Measurements from ENCODE around the gene DOC2B. TPM values are rescaled to one million over a fixed set of nuclear protein-coding genes. Genes with fewer than 3 reads are reported as not detected.

The DOC2B gene
- 10 to 100 TPM in 1 of 2 donors, 1 to 10 TPM in 1; 2.0 to 14.5 TPM for polyA plus RNA-seq

DNA sequence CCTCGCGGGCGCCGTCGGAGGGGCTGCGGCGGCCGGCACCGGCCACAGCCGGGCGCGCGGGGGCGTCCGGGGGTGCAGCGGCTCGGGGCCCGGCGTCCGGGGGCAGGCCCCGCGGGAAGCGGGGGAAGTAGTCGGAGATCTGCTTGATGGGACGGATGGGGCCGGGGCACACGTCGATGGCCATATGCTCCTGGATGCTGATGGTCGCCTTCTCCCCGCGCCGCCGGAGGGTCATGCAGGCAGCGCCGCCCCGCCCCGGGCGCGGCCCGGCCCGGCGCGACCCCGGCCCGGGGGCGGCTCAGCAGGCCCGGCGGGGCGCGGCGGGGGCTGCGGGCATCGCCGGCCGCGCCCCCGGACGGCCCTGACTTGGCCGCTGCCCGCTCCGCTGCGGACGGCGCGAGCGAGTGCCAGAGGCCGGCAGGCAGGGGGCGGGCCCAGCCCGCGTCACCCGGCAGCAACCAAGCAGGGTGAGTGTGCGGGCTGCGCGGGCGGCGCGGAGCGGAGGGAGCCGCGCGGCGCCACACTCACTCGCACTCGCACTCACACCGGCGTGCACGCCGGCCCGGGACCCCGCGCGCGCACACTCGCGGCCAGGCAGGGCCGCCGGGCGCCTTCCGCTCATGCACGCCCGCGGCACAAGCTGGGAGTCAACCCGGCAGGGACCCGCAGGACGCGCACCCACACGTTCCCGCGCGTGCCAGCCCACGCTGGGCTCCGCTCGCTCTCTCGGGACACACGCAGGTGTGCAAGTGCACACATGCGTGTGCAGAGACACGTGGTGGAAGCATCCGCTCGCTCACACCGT is at the start of gene DOC2B:
TSS of gene DOC2B (minus strand) at position 406 of the 805 bp plus-strand sequence. CDS start at position 235, 171 bp downstream.
- H3K4me3 ChIP-seq (ENCODE audit: low read depth in 1 of 2, low read length in 2 of 2): peak within 1 kb of the TSS; percentile 58 to 63
- WGBS, 2 donors: 2 to 4% methylated on average over 84 to 120 of the region's 120 CpGs
- H3K27me3 ChIP-seq (ENCODE audit: control insufficient read depth in 1 of 2, insufficient read depth in 2 of 2, low read length in 2 of 2): peaks cover 0 to 3% of the 10 kb centered on the region in 2 donors
- peak within 1 kb of the TSS; percentile 24 to 44 for H3K27ac ChIP-seq (ENCODE audit: low read depth in 2 of 2, low read length in 1 of 2)
- H3K9me3 ChIP-seq (ENCODE audit: control insufficient read depth in 2 of 2, insufficient read depth in 1 of 2, low read depth in 1 of 2, low read length in 1 of 2): no peaks in the 10 kb centered on the region
- no peaks in the 10 kb centered on the region for H3K36me3 ChIP-seq (ENCODE audit: control insufficient read depth in 2 of 2, insufficient read depth in 2 of 2, low read length in 1 of 2)
- peaks cover 3 to 28% of the 10 kb centered on the region in 2 donors for H3K4me1 ChIP-seq (ENCODE audit: control insufficient read depth in 2 of 2, insufficient read depth in 2 of 2, low read length in 1 of 2)

DNA sequence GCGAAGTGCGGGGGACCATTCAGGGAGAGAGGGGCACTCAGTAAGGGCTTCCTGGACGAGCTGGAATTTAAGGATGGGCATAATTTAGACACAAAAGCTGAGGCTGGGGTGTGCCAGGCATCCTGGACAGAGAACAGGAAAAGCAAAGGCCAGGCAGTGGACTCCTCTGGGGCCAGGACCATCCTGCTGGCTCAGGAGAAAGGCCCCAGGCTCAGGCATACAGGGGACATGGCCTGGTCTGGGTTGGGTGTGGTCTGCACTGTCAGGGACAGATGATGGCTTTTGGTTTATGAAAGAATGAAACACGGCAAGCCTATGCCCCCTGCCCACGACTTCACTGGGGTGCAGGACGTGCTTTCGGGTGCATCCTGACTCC is 48.9 kb upstream of the DOC2B start:
- Histone ChIP-seq H3K36me3 (ENCODE audit: control insufficient read depth in 2 of 2, insufficient read depth in 2 of 2, low read length in 1 of 2) (no peaks in the 10 kb centered on the region), H3K27me3 (ENCODE audit: control insufficient read depth in 1 of 2, insufficient read depth in 2 of 2, low read length in 2 of 2) (no peaks in the 10 kb centered on the region), H3K9me3 (ENCODE audit: control insufficient read depth in 2 of 2, insufficient read depth in 1 of 2, low read depth in 1 of 2, low read length in 1 of 2) (no peaks in the 10 kb centered on the region), H3K27ac (ENCODE audit: low read depth in 2 of 2, low read length in 1 of 2) (no peak overlapping the region), H3K4me3 (ENCODE audit: low read depth in 1 of 2, low read length in 2 of 2) (no peak overlapping the region), H3K4me1 (ENCODE audit: control insufficient read depth in 2 of 2, insufficient read depth in 2 of 2, low read length in 1 of 2) (peaks cover 0 to 6% of the 10 kb centered on the region in 2 donors)
- WGBS, 2 donors: 87 to 90% methylated on average over 7 of the region's 7 CpGs

DNA sequence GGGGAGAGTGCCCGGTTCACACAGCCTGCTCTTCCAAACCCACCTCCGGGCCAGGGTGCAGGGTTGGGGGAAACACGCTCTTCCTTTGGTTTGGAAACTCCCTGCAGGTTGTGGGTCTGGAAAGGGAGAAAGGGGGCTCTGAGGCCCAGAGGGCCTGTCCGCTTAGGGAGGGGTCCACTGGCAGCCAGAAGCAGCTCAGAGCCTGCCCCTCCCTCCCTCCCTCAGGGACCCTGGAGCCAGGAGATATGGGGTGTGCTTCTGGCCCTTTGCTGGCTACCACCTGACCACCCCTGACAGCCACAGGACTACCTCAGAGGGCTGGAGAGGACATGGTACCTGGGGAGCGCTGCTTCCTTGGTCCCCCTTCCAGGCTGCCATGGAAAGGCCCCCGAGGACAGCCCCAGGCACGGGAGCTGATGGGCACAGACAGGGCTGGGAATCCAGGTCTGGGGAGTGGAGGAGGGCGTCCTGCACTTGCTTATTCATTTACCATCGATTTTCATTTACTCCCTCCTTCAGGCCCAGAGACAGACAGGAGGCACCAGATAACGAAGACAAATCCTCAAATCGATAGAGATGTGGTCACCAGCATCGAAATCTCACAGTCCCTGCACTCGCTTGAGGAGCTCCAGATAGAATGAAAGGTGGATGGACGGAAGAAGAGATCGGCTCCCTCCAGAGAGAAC is 48.4 kb upstream of the DOC2B start:
- Histone ChIP-seq H3K4me1 (ENCODE audit: control insufficient read depth in 2 of 2, insufficient read depth in 2 of 2, low read length in 1 of 2) (peaks cover 0 to 6% of the 10 kb centered on the region in 2 donors), H3K27ac (ENCODE audit: low read depth in 2 of 2, low read length in 1 of 2) (no peak overlapping the region), H3K27me3 (ENCODE audit: control insufficient read depth in 1 of 2, insufficient read depth in 2 of 2, low read length in 2 of 2) (no peaks in the 10 kb centered on the region), H3K9me3 (ENCODE audit: control insufficient read depth in 2 of 2, insufficient read depth in 1 of 2, low read depth in 1 of 2, low read length in 1 of 2) (no peaks in the 10 kb centered on the region), H3K4me3 (ENCODE audit: low read depth in 1 of 2, low read length in 2 of 2) (no peak overlapping the region), H3K36me3 (ENCODE audit: control insufficient read depth in 2 of 2, insufficient read depth in 2 of 2, low read length in 1 of 2) (no peaks in the 10 kb centered on the region)
- 89 to 90% methylated on average over 15 of the region's 15 CpGs for WGBS, 2 donors

DNA sequence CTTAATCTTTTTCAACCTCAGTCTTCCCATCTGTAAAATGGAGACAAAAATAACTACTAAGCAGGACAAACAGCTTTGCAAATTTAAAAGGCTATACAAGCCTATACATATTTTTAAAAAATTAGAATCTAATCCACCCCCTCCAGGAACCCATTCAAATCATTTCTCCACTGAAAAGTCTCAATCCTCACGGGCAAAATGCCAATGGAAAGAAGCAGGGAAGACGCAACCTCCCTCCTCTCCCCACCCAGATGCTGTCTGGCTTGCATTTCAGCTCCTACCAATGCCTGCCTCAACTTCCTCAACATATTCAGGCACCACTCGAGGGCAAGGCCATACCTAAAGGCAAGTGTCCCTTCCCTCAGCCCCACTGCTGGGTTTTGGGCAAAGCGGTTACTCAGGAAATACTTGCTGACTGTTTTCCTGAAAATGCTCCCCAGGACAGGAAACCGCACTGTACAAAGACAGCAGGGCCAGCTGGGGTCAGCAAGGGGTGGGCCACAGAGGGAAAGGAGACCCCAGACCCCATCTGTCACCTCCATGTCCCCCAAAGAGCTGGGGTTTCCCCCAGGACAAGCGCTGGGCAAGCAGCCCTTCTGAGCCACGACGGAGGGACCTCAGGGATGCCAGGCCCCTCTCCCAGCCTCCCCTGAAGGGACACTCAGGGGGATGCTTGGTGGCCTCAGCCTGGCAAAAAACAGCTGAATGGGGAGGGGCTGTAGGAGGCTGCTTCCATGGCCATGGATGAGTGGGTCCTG is 47.7 kb upstream of the DOC2B start:
- Histone ChIP-seq H3K4me3 (ENCODE audit: low read depth in 1 of 2, low read length in 2 of 2) (no peak overlapping the region), H3K27me3 (ENCODE audit: control insufficient read depth in 1 of 2, insufficient read depth in 2 of 2, low read length in 2 of 2) (no peaks in the 10 kb centered on the region), H3K27ac (ENCODE audit: low read depth in 2 of 2, low read length in 1 of 2) (peak overlapping the region in 1 of 2 donors; percentile 19), H3K36me3 (ENCODE audit: control insufficient read depth in 2 of 2, insufficient read depth in 2 of 2, low read length in 1 of 2) (no peaks in the 10 kb centered on the region), H3K9me3 (ENCODE audit: control insufficient read depth in 2 of 2, insufficient read depth in 1 of 2, low read depth in 1 of 2, low read length in 1 of 2) (no peaks in the 10 kb centered on the region), H3K4me1 (ENCODE audit: control insufficient read depth in 2 of 2, insufficient read depth in 2 of 2, low read length in 1 of 2) (peaks cover 0 to 4% of the 10 kb centered on the region in 2 donors)
- WGBS, 2 donors: 75% methylated on average over 8 of the region's 8 CpGs

DNA sequence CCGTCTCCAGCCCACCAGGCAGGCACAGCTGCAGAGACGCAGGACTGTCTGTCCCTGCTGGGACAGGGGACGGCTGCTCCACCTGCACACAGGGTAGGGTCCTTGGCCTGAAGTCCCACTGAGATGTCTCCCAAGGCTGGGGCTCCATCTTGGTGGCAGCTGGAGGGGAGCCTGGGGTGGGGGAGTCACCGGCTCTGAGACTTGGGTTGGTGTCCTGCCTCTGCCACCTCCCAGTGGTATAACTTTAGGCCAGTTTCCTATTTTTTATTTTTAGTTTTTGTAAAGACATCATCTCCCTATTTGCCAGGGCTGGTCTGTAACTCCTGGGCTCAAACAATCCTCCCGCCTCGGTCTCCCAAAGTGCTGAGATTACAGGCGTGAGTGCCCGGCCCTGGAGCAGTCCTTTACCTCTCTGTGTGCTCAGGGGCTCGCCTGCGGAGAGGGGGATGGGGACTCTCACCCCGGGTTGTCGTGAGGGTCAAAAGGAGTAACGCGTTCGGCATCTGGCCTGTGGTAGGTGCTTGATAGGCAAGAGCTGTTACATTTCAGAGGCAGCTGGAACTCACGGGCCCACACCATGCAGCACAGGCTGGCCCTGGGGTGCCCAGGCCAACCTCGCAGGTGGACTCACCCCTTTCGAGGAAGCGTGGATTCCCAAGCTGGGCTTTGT is 46.6 kb upstream of the DOC2B start:
- H3K27ac ChIP-seq (ENCODE audit: low read depth in 2 of 2, low read length in 1 of 2): no peak overlapping the region
- H3K4me3 ChIP-seq (ENCODE audit: low read depth in 1 of 2, low read length in 2 of 2): no peak overlapping the region
- no peaks in the 10 kb centered on the region for H3K36me3 ChIP-seq (ENCODE audit: control insufficient read depth in 2 of 2, insufficient read depth in 2 of 2, low read length in 1 of 2)
- H3K9me3 ChIP-seq (ENCODE audit: control insufficient read depth in 2 of 2, insufficient read depth in 1 of 2, low read depth in 1 of 2, low read length in 1 of 2): no peaks in the 10 kb centered on the region
- H3K27me3 ChIP-seq (ENCODE audit: control insufficient read depth in 1 of 2, insufficient read depth in 2 of 2, low read length in 2 of 2): no peaks in the 10 kb centered on the region
- H3K4me1 ChIP-seq (ENCODE audit: control insufficient read depth in 2 of 2, insufficient read depth in 2 of 2, low read length in 1 of 2): peaks cover 0 to 4% of the 10 kb centered on the region in 2 donors
- WGBS, 2 donors: 85 to 88% methylated on average over 19 of the region's 19 CpGs

DNA sequence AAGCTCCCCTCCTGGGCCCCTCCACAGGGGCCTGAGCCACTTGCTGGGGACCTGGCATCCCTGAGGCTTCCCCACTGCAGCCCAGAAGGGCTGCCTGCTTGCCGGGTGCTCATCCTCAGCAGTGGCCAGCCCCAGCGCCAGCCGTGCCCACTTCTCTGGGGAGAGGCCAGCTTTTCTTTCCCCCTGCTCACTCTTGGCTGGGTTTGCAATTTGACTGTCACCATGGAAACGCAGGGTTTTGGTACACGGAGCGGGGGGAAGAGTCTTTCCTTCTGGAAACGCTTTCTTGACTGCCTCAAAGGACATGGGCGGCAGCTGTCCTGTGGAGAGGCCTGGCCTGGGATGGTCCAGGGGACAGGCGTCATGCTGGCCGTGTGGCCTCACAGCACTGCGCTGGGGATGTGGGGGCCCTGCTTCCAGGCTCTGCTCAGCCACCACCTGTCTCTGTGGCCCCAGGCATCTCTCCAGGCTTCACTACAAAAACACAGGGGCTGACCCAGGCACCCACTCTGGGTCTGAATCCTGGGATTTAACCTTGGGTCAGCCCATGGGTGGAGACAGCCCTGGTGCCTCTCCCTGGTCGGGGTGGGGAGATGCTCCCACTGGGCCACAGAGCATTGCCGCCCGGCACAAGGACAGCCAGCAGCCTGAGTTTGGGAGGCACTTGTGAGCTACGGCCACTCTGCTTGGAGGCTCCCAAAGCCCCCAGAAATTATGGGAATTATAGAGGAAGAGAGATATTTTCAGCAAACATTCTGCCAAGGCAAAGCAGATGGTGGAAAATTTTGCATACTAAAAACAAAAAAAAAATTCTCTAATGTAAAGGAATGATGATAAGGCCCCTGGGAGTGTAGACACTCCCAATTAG is 45.9 kb upstream of the DOC2B start:
- 67 to 69% methylated on average over 15 of the region's 15 CpGs for WGBS, 2 donors
- Histone ChIP-seq H3K9me3 (ENCODE audit: control insufficient read depth in 2 of 2, insufficient read depth in 1 of 2, low read depth in 1 of 2, low read length in 1 of 2) (no peaks in the 10 kb centered on the region), H3K36me3 (ENCODE audit: control insufficient read depth in 2 of 2, insufficient read depth in 2 of 2, low read length in 1 of 2) (no peaks in the 10 kb centered on the region), H3K27me3 (ENCODE audit: control insufficient read depth in 1 of 2, insufficient read depth in 2 of 2, low read length in 2 of 2) (no peaks in the 10 kb centered on the region), H3K27ac (ENCODE audit: low read depth in 2 of 2, low read length in 1 of 2) (no peak overlapping the region), H3K4me1 (ENCODE audit: control insufficient read depth in 2 of 2, insufficient read depth in 2 of 2, low read length in 1 of 2) (peaks cover 0 to 4% of the 10 kb centered on the region in 2 donors), H3K4me3 (ENCODE audit: low read depth in 1 of 2, low read length in 2 of 2) (no peak overlapping the region)

DNA sequence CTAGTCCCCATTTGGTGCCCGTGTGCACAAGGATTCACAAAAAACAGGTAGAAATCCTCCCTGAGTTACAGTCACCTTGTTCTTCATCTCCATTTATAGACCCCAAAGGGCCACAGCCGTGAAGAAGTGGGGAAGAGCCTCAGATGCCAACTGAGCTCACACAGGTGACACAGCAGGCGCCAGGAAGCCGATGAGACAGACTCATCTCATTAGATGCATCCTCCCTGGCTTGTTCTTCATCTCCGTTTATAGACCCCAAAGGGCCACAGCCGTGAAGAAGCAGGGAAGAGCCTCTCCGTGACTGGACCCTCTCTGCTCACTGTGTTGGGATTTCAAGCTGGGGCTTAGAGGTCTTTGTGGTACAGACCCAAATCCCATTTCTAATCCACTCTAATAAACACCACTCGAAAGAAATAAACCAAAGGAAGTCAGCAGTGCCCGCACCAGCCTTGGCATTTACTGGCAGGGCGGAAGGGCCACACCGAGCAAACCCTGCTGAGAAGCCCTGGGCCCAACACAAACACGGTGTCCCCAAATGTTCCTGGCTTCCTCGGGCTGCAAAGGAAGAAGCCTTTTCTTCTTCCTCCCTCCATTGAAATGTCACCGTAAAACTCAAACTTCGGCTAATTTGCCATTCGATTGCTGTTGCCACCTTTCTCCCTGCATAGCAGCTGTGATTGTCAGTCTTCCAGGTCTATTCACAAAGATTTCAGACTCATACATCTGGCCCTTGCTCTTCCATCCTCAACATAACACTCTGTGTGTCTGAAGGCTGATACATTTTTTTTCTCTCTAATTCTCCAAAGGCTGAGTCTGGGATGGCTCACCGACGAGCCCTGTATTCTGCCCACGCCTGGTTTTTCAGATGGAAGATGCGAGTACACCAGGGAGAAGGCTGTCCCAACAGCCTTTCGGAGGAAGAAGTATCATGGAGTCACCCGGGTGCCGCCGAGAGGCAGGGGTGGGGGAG is 44.9 kb upstream of the DOC2B start:
- 83 to 89% methylated on average over 24 of the region's 24 CpGs for WGBS, 2 donors
- no peak overlapping the region for H3K27ac ChIP-seq (ENCODE audit: low read depth in 2 of 2, low read length in 1 of 2)
- no peaks in the 10 kb centered on the region for H3K9me3 ChIP-seq (ENCODE audit: control insufficient read depth in 2 of 2, insufficient read depth in 1 of 2, low read depth in 1 of 2, low read length in 1 of 2)
- no peak overlapping the region for H3K4me3 ChIP-seq (ENCODE audit: low read depth in 1 of 2, low read length in 2 of 2)
- H3K36me3 ChIP-seq (ENCODE audit: control insufficient read depth in 2 of 2, insufficient read depth in 2 of 2, low read length in 1 of 2): no peaks in the 10 kb centered on the region
- H3K4me1 ChIP-seq (ENCODE audit: control insufficient read depth in 2 of 2, insufficient read depth in 2 of 2, low read length in 1 of 2): peaks cover 3 to 4% of the 10 kb centered on the region in 2 donors
- no peaks in the 10 kb centered on the region for H3K27me3 ChIP-seq (ENCODE audit: control insufficient read depth in 1 of 2, insufficient read depth in 2 of 2, low read length in 2 of 2)

DNA sequence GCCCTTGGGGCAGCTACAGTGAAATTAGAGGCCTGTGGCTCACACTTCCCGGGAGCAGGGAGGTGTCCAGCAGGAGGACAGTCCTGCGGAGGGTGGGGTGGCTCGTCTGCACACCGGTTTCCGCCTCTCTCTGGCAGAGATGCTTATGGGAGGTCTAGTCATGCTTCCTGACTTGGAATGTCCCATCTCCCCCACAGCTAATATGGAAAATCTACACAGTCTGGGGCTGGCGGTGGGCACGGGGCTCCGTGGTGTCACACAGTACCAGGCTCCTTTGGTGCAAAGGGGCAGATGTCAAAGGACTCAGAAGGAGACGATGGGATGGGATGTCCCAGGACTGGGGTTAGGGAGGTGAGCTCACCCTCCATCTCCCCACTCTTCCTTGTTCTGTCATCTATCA is 44.1 kb upstream of the DOC2B start:
- Histone ChIP-seq H3K27ac (ENCODE audit: low read depth in 2 of 2, low read length in 1 of 2) (no peak overlapping the region), H3K9me3 (ENCODE audit: control insufficient read depth in 2 of 2, insufficient read depth in 1 of 2, low read depth in 1 of 2, low read length in 1 of 2) (no peaks in the 10 kb centered on the region), H3K4me1 (ENCODE audit: control insufficient read depth in 2 of 2, insufficient read depth in 2 of 2, low read length in 1 of 2) (peaks cover 3 to 4% of the 10 kb centered on the region in 2 donors), H3K27me3 (ENCODE audit: control insufficient read depth in 1 of 2, insufficient read depth in 2 of 2, low read length in 2 of 2) (no peaks in the 10 kb centered on the region), H3K36me3 (ENCODE audit: control insufficient read depth in 2 of 2, insufficient read depth in 2 of 2, low read length in 1 of 2) (no peaks in the 10 kb centered on the region), H3K4me3 (ENCODE audit: low read depth in 1 of 2, low read length in 2 of 2) (no peak overlapping the region)
- 87 to 89% methylated on average over 9 of the region's 9 CpGs for WGBS, 2 donors
